ENCODE data around the gene CPNE8.

The CPNE8 gene

GRCh38 chr12:38905480-38906351, at the start of gene CPNE8:
Gene CPNE8, minus strand, starts transcription at chr12:38905591. Its CDS starts 57 bp downstream, at chr12:38905534.
- peak; percentile 60 for DNase-seq (ENCODE audit: low spot score)

- no peak for DNase-seq (ENCODE audit: low spot score)
These were observed 49.0 kb upstream of the CPNE8 start for GRCh38 chr12:38954238-38954873.

GRCh38 chr12:38949363-38949762, 44.0 kb upstream of the CPNE8 start:
- no peak for DNase-seq (ENCODE audit: low spot score)

GRCh38 chr12:38934686-38935085, 29.3 kb upstream of the CPNE8 start:
- no peak for DNase-seq (ENCODE audit: low spot score)

- DNase-seq (ENCODE audit: low spot score), result no peak
These were observed 28.7 kb upstream of the CPNE8 start for GRCh38 chr12:38934078-38934584.

GRCh38 chr12:38932320-38932719, 26.9 kb upstream of the CPNE8 start:
- no peak for DNase-seq (ENCODE audit: low spot score)

GRCh38 chr12:38931461-38931860, 26.1 kb upstream of the CPNE8 start:
- DNase-seq (ENCODE audit: low spot score), result no peak

- DNase-seq (ENCODE audit: low spot score), result no peak
These were observed 25.6 kb upstream of the CPNE8 start for GRCh38 chr12:38930990-38931389.

- no peak for DNase-seq (ENCODE audit: low spot score)
These were observed 21.1 kb upstream of the CPNE8 start for GRCh38 chr12:38926501-38926900.

GRCh38 chr12:38921025-38921677, 15.8 kb upstream of the CPNE8 start:
- peak; percentile 61 for DNase-seq (ENCODE audit: low spot score)

GRCh38 chr12:38919191-38919590, 13.8 kb upstream of the CPNE8 start:
- DNase-seq (ENCODE audit: low spot score), result no peak

- no peak for DNase-seq (ENCODE audit: low spot score)
These were observed 10.2 kb upstream of the CPNE8 start for GRCh38 chr12:38915429-38916182.

- no peak for DNase-seq (ENCODE audit: low spot score)
These were observed 6.7 kb upstream of the CPNE8 start for GRCh38 chr12:38912116-38912515.

- DNase-seq (ENCODE audit: low spot score), result no peak
These were observed 6.2 kb upstream of the CPNE8 start for GRCh38 chr12:38911611-38912010.

GRCh38 chr12:38907201-38907923, 2.0 kb upstream of the CPNE8 start:
- no peak for DNase-seq (ENCODE audit: low spot score)

- DNase-seq (ENCODE audit: low spot score), result peak; percentile 92
These were observed 1.2 kb upstream of the CPNE8 start for GRCh38 chr12:38906482-38907200.

GRCh38 chr12:38904537-38905479, 583 bp downstream of the CPNE8 start:
- peak; percentile 41 for DNase-seq (ENCODE audit: low spot score)

- DNase-seq (ENCODE audit: low spot score), result no peak
These were observed 1.8 kb downstream of the CPNE8 start for GRCh38 chr12:38903596-38903995.

- no peak for DNase-seq (ENCODE audit: low spot score)
These were observed 7.2 kb downstream of the CPNE8 start for GRCh38 chr12:38898001-38898684.
